SH-SY5Y (cell line): ENCODE results near the gene JPT2.

Source experiments
- GATA2 ChIP-seq: IDR thresholded peaks from 2 replicates; pipeline ENCODE4 v1.6.1; 2011; ENCODE audit warnings: mild to moderate bottlenecking, low read depth, low read length
- GATA3 ChIP-seq: IDR thresholded peaks from 2 replicates; pipeline ENCODE4 v1.6.1; 2011; ENCODE audit warnings: low read depth, mild to moderate bottlenecking, low read length, moderate library complexity

Gene JPT2

DNA sequence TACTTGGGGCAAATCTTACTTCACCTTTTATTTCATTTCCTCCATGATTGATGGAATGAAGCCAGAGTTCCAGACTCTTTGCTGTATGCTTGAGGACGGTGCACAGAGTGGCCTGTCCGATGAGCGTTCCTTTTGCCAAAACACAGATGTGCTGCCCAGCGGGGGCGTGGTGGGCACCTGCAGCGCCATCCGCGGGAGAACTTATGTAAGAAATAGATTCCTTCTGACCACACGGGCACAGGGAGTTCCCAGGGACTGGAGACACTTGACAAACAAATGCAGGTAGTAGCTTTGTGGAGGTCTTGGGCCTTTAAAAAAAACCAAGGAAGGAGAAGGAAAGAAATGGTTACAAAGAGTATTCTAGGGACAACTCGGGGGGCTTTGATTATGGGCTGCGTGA, 35.3 kb upstream of the JPT2 start:
- TF ChIP-seq GATA2 (no peak), GATA3 (no peak)

- TF ChIP-seq GATA3 = no peak
- TF ChIP-seq GATA2 = no peak
Observed at GRCh38 chr16:1643521-1643920, 34.6 kb upstream of the JPT2 start.

DNA sequence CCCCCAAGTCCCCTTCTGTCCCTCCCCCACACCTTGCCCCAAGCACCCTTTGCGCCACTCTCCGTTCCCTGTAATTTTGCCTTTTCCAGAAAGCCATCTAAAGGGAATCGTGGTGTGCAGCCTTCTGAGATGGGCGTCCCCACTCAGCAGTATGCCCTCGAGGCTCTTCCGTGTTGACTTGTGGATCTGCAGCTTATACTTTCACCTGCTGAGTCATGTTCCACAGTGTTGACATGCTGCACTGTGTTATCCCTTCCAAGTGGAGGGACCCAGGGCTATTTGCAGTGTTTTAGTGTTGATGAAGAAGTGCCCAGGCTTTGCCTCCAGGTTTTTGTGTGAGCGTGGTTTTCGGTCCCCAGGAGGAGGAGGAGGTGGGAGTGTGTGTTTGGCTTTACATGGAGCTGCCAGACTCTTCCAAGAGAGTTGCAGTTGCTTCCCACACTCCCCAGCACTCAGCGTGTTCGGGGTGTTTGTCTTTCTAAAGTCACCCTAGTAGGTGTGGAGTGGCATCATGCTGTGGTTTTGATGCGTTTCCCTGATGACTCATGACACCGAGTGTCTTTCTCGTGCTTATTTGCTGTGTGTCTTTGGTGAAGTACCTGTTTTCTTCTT, 32.1 kb upstream of the JPT2 start:
- TF ChIP-seq GATA2 (no peak), GATA3 (no peak)

DNA sequence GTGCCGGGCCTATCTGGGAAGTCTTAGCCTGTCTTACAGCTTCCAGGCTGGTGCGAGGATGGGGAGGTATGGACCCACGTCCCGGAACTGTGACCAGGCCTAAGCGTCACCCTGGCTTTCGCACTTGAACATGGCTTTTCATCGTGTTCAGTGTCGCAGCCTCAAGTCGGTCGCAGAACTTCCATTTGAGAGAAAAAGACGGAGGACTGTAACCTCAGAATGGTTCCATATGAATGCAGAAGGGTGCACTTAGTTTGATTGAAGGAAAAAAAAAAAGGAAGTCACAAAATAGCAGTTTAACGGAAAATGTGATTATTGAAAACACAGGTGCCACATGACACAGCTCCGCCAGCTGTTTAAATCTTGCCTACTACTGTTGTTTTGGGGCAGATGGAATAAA, 30.2 kb upstream of the JPT2 start:
- TF ChIP-seq GATA3 (no peak), GATA2 (no peak)

GRCh38 chr16:1650131-1650530, 27.9 kb upstream of the JPT2 start:
- TF ChIP-seq GATA2 (no peak), GATA3 (no peak)

- TF ChIP-seq GATA2 = no peak
- no peak for TF ChIP-seq GATA3
Observed at GRCh38 chr16:1651094-1651973, 26.7 kb upstream of the JPT2 start.

DNA sequence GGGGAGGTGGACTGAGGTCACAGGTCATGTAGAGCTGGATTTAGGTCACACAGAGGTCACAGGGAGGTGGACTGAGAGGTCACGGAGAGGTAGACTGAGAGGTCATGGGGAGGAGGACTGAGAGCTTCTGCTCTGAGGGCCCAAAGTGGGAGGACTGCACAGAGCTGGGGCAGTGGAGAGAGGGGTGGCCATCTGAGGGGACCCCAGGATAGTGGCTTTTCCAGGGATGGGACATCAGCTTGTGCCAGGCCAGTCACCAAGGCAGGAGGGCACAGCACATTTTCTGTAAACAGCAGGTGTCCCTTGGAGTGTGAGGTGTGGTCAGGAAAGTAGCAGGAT, 26.1 kb upstream of the JPT2 start:
- no peak for TF ChIP-seq GATA3
- no peak for TF ChIP-seq GATA2

GRCh38 chr16:1653023-1653422, 25.1 kb upstream of the JPT2 start:
- TF ChIP-seq GATA3 (no peak), GATA2 (no peak)

DNA sequence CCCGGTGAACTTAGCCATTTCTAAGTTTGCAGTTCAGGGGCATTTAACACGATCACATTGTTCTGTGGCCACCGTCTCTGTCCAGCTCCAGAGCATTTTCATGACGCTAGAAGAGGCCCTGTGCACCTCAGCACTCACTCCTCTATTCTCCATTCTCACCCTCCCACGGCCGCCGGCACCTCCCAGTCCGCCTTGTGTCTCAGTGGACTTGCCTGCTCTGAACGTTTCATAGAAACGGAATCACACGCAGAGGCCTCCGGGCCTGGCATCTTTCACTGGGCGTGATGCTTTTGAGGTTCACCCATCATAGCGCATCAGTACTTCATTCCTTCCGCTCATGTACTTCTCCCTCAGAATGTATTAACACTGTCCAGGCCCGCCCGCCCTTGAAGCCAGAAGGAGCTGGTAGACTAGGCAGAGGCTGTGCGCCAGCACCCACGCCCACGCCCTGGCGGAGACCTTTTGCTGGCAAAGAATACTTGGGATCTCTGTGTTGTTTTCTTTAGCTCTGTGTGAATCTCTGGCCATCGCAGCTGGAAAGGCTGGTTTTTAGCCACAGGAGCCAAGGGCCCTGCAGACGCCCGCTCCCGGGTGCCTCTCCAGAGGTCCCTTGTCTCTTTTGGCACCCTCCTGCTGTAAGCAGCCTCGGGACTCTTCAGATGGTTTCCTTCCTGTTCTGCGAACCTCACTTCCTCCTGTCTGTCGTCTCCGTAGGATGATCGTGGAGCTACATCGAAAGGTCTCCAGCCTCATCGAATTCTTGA, 23.4 kb upstream of the JPT2 start:
- TF ChIP-seq GATA2 (no peak), GATA3 (no peak)

DNA sequence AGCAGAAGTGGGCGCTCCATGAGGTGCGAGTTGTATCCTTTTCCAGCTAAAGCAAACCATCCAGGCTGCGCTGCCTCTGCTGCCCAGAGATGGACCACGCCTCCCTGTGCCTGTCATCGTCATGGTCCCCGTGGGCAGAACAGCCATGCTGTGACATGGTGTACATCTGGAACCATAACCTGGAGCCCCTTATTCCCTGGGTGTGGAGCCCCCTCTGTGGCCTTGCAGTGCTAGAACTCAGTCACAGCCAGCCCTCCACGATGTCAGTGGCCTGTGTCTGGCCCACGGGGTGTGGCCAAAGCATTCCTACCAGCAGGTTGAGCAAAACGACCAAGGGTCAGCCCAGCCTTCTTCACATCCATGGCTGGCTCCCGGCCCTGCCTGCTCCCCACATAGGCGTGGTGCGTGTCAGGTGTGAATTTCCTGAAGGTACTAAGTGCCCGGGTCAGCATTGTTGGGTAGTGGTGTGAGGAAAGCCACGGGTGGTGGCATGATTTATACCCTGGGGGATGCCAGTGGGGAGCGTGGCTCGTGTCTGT, 22.7 kb upstream of the JPT2 start:
- TF ChIP-seq GATA2 = no peak
- TF ChIP-seq GATA3 = no peak

- TF ChIP-seq GATA3 (no peak), GATA2 (no peak)
Observed at GRCh38 chr16:1655909-1656807, 21.9 kb upstream of the JPT2 start.

DNA sequence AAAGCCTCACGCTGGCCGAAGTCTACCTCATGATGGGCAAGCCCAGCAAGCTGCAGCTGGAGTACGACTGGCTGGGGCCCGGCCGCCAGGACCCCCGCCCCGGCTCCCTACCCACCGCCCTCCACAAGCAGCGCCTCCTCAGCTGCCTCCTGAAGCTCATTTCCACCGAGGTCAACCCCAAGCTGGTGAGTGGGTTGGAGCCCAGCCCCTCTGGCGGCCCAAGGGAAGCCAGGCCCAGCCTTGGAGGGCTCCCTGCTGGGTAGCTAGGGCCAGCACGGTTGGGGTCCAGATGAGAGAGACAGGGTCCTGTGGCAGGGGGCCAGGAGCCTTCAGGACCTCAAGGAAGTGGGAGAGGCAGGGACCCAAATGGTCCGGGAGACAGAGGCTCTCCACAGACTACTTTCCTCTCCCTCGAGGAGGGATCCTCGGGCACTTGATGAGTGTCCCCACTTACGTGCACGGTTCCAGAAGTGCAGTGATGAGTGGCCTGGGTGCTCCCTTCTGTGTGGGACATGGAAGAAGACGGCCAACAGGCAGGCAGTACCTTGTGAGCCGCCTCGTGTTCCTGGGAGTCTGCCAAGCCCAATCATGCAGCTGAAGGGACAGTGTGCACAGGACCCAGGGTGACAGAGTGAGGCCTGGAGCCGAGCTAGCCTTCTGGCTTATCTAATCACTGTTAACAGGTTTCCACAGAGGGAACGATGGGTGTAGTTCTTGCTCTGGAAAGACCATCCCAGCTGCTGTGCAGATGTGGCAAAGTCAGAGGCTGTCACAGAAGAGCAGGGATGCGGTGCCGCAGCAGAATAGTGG, 21.1 kb upstream of the JPT2 start:
- no peak for TF ChIP-seq GATA2
- no peak for TF ChIP-seq GATA3

DNA sequence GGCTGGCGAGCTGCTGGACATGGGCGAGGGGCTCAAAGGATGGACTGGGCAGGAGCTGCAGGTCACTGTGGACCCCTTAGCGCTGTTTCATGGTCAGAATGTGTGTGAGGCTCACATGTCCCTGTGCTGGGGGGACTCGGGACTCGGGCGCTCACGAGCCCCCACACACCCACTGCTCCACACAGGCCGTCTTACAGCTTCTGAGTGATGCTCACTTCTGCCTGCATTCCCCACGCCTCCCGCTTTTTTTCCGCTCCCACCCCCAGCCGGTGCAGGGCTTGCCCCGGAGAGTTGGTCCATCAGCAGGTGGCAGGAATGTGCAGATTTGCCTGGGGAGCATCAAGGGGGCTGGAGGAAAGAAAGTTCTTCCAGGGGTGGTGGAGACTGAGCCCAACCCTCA, 20.2 kb upstream of the JPT2 start:
- TF ChIP-seq GATA2 (no peak), GATA3 (no peak)

- TF ChIP-seq GATA2 (no peak), GATA3 (no peak)
Observed at GRCh38 chr16:1659031-1659430, 19.0 kb upstream of the JPT2 start.

GRCh38 chr16:1661826-1662225, 16.3 kb upstream of the JPT2 start:
- no peak for TF ChIP-seq GATA3
- no peak for TF ChIP-seq GATA2
